Adrenal gland (tissue), 5 donors: ENCODE data around the gene CHRDL1.

Source experiments
- CTCF ChIP-seq, 6 experiments: fragments of 450-650 bp in 4 of 6; fragments of 200-600 bp in 2 of 6; sonication (generic) in 1 of 6; IDR thresholded peaks; 1 replicate in 5 of 6; 2 replicates in 1 of 6; pipeline versions ENCODE4 v1.5.1 to v1.8.0; 2016 to 2021; ENCODE audit warnings: antibody characterized with exemption in 6 of 6, mild to moderate bottlenecking in 2 of 6, moderate library complexity in 1 of 6
- POLR2A ChIP-seq, 2 donors: fragments of 450-650 bp; IDR thresholded peaks; one replicate each; pipeline ENCODE4 v1.6.1; 2017; ENCODE audit warnings: antibody characterized with exemption in 2 of 2, mild to moderate bottlenecking in 2 of 2, moderate library complexity in 1 of 2
- donor health status: DM: no; HTN: no; CAD: no.

- TF ChIP-seq CTCF (IDR thresholded peaks at IDR 0.05) (no peak), POLR2A (IDR thresholded peaks at IDR 0.05) (no peak)
Observed at GRCh38 chrX:110746014-110746413, 49.6 kb downstream of the CHRDL1 start.
